NOMO-1 treated with DMSO at 0.1 percent for 48 hours (cell line): Measurements from ENCODE around the gene GKN1.
"Not testable (repeated sequence)": the region's sequence is repeated elsewhere in the genome, so short reads cannot be mapped to it uniquely, and the experiment has no call there.

ENCODE experiments used
- DNase-seq: peaks from one replicate; lab custom pipeline; 2025; ENCODE audit not compliant: unreplicated experiment; lab: John Stamatoyannopoulos, UW

Gene GKN1

GRCh38 chr2:68974251-68974650, at the start of gene GKN1:
Gene GKN1, plus strand, starts transcription at chr2:68974636. Its CDS starts 42 bp downstream, at chr2:68974678.
- no peak for DNase-seq

GRCh38 chr2:68925295-68925896, 49.0 kb upstream of the GKN1 start:
- peak; percentile 55 for DNase-seq

GRCh38 chr2:68926796-68927195, 47.6 kb upstream of the GKN1 start:
- DNase-seq: no peak

DNA sequence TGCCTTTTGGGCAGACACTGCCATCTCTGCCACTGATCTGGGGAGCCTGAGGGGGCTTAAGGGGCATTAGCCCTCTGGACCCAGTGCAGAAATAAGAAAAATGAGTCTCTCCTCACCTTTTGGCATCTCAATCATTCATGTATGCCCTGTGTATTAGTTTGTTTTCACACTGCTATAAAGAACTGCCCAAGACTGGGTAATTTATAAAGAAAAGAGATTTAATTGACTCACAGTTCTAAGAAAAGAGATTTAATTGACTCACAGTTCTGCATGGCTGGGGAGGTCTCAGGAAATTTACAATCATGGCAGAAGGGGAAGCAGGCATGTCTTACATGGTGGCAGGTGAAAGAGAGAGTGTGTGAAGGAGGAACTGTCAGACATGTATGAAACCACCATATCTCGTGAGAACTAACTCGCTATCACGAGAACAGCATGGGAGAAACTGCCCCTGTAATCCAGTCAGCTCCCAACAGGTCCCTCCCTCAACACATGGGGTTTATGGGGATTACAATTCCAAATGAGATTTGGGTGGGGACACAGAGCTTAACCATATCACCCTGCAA, 43.2 kb upstream of the GKN1 start:
- no peak for DNase-seq

GRCh38 chr2:68931799-68932198, 42.6 kb upstream of the GKN1 start:
- DNase-seq: no peak

DNA sequence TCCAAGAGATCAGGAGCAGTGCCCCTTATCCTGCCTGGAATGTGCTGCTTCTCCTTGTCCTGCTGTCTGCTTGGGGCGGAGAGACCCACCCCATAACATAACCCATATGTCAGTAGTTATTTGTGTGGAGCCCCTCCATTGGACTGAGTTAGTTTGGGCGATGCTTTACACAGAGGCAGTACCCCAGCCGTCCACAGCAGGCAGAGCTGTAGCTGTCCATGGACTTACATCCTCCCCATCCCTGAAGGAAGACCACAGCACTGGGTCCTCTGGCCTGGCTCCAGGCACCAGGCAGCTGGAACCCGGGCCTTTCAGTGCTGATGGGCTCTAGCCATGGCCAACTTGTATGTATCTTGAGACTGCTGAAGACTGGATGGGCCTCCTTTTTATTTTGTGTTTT, 42.0 kb upstream of the GKN1 start:
- DNase-seq: no peak

- no peak for DNase-seq
Measured at GRCh38 chr2:68934021-68934420, 40.4 kb upstream of the GKN1 start.

DNA sequence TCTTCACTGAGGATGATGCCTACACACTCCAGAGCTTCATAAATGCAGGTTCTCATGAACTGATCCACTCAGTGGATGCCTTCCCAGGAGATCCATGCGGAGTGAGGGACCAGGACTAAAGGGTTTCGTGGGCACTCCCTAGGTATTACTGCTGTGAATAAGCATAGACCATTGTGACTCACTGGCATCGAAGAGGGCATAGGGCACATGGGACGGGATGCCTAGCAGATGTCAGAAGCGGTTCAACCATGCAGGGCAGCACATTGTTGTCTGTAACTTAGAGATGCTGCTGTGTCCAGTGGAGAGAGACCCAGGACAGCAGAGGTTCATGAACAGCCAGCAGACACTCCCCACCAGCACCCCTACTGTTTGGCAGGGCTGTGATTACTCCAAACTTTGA, 39.0 kb upstream of the GKN1 start:
- DNase-seq: no peak

DNA sequence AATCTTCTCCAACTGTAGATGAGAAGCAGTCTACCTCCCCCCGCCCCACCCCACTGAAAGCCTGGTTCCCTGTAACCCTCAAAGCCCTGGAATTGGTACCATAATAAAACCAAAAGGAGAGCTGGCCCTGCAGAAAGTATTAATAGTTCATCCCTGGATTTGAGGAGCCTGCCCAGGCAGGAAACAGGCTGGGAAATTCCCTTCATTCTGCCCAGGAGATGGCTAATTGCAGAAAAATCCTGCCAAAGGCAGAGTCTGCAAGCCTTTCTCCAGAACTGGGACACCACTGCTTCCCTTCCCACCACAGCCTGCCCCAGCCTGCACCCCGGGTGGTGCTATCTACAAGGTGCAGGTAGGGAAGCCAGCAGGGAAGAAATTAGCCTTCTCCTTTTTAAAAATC, 38.0 kb upstream of the GKN1 start:
- no peak for DNase-seq

GRCh38 chr2:68936889-68937288, 37.5 kb upstream of the GKN1 start:
- DNase-seq: no peak

GRCh38 chr2:68937346-68938055, 36.9 kb upstream of the GKN1 start:
- no peak for DNase-seq

DNA sequence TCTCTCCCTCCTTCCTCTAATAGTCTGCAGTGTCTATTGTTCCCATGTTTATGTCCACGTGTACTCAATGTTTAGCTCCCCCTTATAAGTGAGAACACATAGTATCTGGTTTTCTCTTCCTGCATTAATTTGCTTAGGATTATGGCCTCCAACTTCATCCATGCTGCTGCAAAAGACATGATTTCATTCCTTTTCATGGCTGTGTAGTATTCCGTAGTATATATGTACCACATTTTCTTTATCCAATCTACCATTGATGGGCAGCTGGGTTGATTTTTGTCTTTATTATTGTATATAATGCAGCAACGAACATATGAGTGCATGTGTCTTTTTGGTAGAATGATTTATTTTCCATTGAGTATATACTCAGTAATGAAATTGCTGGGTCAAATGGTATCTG, 35.5 kb upstream of the GKN1 start:
- DNase-seq: no peak

- no peak for DNase-seq
Measured at GRCh38 chr2:68939962-68940361, 34.5 kb upstream of the GKN1 start.

GRCh38 chr2:68940369-68940768, 34.1 kb upstream of the GKN1 start:
- DNase-seq: no peak

DNA sequence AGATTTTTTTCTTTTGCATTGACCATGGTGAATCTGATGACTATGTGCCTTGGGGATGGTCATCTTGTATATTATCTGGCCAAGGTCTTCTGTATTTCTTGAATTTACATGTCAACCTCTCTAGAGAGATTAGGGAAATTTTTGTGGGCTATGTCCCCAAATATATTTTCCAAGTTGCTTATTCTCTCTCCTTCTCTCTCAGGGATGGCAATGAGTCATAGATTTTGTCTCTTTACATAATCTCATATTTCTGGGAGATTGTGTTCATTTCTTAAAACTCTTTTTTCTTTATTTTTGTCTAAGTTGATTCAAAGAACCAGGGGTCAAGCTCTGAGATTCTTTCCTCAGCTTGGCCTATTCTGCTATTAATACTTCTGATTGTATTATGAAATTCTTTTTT, 31.6 kb upstream of the GKN1 start:
- DNase-seq: no peak

DNA sequence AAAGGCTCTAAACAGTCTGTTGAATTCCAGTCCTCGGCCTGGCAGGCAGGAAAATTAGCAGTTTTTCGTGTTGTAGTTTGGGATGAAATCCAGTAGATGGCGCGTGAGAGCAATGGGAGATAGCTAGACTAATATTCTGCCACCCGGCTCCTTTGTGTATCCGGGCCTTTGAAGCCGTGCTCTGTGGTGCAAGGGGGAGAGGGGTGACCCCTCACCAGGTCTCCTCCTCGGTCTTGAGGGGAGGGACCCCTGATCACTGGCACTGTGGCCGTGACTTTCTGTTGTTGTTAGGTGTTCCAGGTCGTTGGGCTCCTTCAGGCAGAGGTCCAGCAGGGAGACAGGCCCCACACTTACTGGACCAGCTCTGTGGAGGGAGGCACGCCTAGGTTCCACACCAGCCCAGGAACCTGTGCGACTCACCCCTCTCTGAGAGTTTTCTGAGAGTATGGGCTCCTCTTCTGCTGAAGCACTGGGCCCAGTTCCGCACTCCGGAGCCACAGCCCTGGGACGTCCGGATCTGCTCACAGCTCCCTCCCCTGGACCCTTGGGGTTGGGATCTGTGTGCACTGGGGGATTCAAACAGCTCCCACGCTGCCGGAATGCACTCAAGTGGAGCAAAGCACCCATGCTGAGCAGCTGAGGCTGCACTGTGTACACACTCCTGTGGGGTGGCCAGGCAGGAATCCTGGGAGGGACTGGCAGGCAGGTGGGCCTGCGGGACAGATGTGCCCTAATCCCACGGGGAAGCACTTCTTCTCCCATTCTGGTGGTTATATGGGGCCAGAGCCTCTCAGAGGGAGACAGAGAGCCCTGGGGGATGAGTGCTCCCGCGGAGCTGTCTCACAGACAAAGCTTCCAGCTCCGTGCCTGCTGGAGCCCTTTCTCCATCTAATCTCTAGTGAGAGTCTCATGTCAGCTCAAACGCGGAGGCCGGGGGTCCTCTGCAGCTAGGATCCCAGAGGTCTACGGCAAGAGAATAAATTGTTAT, 30.6 kb upstream of the GKN1 start:
- DNase-seq: peak; percentile 48

DNA sequence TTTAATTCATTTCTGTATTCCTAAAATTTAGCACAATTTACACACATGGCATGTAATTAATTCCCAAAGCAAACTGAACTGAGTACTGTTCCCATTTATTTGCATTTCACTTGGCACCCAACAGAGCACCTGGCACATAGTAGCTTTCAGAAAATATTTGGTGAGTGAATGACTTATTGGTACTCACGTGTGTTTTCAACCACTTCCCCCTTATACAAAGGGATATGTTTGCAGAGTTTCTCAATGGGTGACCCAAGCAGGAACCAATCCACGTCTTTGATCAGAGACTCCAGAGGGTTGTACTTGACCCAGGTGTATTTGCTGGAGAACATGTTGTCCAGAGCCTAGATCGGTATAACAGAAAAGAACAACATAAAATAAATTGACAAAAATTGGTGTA, 28.3 kb upstream of the GKN1 start:
- peak; percentile 9 for DNase-seq

GRCh38 chr2:68948710-68949109, 25.7 kb upstream of the GKN1 start:
- peak; percentile 71 for DNase-seq

GRCh38 chr2:68951899-68952298, 22.5 kb upstream of the GKN1 start:
- DNase-seq: no peak

DNA sequence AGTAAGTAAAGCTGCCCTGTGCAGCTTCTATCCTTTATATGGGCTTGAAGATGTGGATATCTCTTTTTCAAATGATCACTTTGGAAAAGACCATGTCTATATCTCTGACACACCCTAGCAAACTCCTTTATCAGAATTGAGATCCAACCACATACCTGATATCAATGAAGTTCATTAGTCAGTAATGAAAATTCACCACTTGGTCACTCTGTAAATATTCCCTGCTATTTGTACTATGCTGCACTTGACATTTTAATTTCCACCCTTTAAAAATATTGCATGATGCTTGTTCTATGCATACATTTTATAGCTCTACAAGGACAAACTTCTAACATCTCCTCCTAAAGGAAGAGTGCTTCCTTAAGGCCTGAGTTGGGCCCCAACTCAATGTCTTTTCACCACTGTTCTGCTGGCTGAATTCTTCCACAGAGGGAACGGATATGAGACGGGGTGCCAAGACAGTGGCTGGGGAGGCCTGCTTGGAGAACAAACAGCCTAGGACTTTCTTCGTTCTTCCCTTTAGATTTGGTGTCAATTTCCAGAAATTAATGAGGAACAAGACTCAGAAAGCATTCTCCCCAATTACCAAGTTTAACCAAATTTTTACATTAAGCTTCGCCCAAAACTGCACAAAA, 21.4 kb upstream of the GKN1 start, which contains the start of gene GKN2:
Gene GKN2 (minus strand): TSS at position 7 of the 635 bp plus-strand sequence. CDS start 32 bp downstream, outside the sequence.
- no peak for DNase-seq

- not testable (repeated sequence) for DNase-seq
Measured at GRCh38 chr2:68955432-68955831, 19.0 kb upstream of the GKN1 start.
